Neural crest cell (in vitro differentiated cells): ENCODE measurements around the gene PIK3R1. TPM values are rescaled to one million over a fixed set of nuclear protein-coding genes. Genes with fewer than 3 reads are reported as not detected.

Source experiments
- DNase-seq: peaks from one replicate; pipeline ENCODE4 v3.0.0; 2021; ENCODE audit warnings: low read depth, mixed read lengths, low spot score
- H3K27ac Mint-ChIP-seq: one replicate; pipeline ENCODE4 v1.8.0; 2021; ENCODE audit warnings: mild to moderate bottlenecking, mixed read lengths; ENCODE audit not compliant: unreplicated experiment
- H3K27me3 Mint-ChIP-seq: 2 replicates; pipeline ENCODE4 v1.8.0; 2021; ENCODE audit warnings: low read depth, mild to moderate bottlenecking, mixed read lengths
- H3K36me3 Mint-ChIP-seq: 2 replicates; pipeline ENCODE4 v1.8.0; 2021; ENCODE audit warnings: low read depth, mild to moderate bottlenecking, mixed read lengths
- H3K4me1 Mint-ChIP-seq: 2 replicates; pipeline ENCODE4 v1.8.0; 2021; ENCODE audit warnings: mixed read lengths
- H3K4me3 Mint-ChIP-seq: one replicate; pipeline ENCODE4 v1.8.0; 2021; ENCODE audit warnings: mild to moderate bottlenecking, mixed read lengths
- H3K9me3 Mint-ChIP-seq: 2 replicates; pipeline ENCODE4 v1.8.0; 2021; ENCODE audit warnings: mixed read lengths
- CTCF ChIP-seq: fragments of 200-600 bp; sonication (generic); conservative IDR thresholded peaks from 2 replicates; pipeline ENCODE4 v1.5.0; 2021; ENCODE audit warnings: antibody characterized with exemption, mild to moderate bottlenecking
- total RNA-seq: library from RNA; stranded (reverse); gene quantifications from 2 replicates; pipeline ENCODE4 v1.2.1, GENCODE V29; 2021

The PIK3R1 gene
- total RNA-seq, 1 donor from 2014 or later, result 59.9 TPM

DNA sequence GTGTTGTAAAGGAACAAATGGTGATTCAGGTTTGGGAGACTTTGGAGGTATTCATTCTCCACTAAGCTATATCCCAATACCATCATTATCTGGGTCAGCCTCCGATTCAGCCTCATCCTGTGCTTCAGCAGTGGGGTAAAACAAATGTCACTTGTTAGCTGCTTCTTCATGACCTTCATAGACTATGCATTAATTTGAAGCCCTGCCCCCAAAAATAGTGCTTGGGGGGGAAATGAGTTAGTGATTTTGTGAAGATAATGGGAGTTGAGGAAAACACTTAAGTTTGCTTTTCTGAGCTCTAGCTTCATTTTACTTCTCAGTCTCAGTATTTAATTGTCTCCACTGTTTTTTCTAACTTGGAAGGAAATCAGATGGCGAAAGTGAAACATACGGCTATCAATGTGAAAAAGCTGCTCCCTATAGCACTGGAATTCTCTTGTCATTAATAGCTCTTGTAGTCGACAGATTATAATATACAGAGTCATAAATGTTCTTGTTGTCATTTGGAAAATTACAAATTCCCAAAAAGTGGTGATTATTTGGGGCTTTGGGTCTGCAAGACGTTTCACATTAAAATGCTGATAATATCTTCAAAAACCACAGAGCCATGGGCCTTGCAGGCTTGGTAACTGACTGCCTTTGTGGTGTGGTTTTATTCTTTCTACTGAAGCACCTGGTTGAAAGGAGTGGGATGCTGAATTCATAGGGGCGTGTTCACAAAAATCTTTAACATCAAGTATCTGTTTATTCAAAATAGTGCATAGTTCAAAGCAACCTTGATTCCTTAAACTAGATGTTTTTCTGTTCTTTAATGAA, 40.0 kb downstream of the PIK3R1 start:
- Mint-ChIP-seq H3K4me1 (peaks cover 71% of the 10 kb centered on the region), H3K36me3 (peaks cover 2% of the 10 kb centered on the region), H3K27ac (no peak overlapping the region), H3K4me3 (no peak overlapping the region), H3K27me3 (no peaks in the 10 kb centered on the region), H3K9me3 (no peaks in the 10 kb centered on the region)
- no peak for TF ChIP-seq CTCF
- no peak for DNase-seq

GRCh38 chr5:68257210-68257609, 41.7 kb downstream of the PIK3R1 start:
- Mint-ChIP-seq H3K4me1 (peaks cover 58% of the 10 kb centered on the region), H3K4me3 (no peak overlapping the region), H3K36me3 (peaks cover 2% of the 10 kb centered on the region), H3K27ac (no peak overlapping the region), H3K27me3 (no peaks in the 10 kb centered on the region), H3K9me3 (no peaks in the 10 kb centered on the region)
- no peak for TF ChIP-seq CTCF
- DNase-seq, result no peak

GRCh38 chr5:68258531-68258930, 43.0 kb downstream of the PIK3R1 start:
- TF ChIP-seq CTCF, result no peak
- Mint-ChIP-seq H3K36me3 (peaks cover 2% of the 10 kb centered on the region), H3K4me3 (no peak overlapping the region), H3K4me1 (peaks cover 49% of the 10 kb centered on the region), H3K27me3 (no peaks in the 10 kb centered on the region), H3K27ac (no peak overlapping the region), H3K9me3 (no peaks in the 10 kb centered on the region)
- DNase-seq, result no peak

GRCh38 chr5:68259700-68260099, 44.1 kb downstream of the PIK3R1 start:
- peaks cover 2% of the 10 kb centered on the region for H3K36me3 Mint-ChIP-seq
- DNase-seq, result no peak
- H3K9me3 Mint-ChIP-seq, result no peaks in the 10 kb centered on the region
- H3K27me3 Mint-ChIP-seq, result no peaks in the 10 kb centered on the region
- no peak overlapping the region for H3K27ac Mint-ChIP-seq
- H3K4me3 Mint-ChIP-seq, result no peak overlapping the region
- TF ChIP-seq CTCF, result no peak
- H3K4me1 Mint-ChIP-seq, result peaks cover 39% of the 10 kb centered on the region

DNA sequence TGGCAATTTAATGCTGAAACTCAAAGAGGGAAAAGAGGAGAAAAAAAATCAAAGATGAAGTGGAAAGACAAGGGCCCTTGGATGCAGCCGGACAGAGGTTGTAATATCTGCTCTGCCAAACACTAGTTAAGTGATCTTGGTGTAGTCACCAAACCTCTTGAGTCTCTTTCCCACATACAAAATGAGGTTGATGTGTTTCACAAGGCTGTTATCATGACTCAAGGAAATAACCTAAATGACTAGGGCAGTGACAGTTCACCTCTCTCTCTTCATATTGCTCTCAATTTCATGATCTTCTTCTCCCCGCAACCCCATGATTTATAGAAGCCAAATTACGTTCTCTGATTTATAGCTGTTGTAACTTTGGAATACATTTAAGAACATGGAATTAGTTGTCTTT, 44.9 kb downstream of the PIK3R1 start:
- Mint-ChIP-seq H3K9me3 (no peaks in the 10 kb centered on the region), H3K4me3 (no peak overlapping the region), H3K4me1 (peaks cover 39% of the 10 kb centered on the region), H3K27ac (peak overlapping the region; percentile 5), H3K27me3 (no peaks in the 10 kb centered on the region), H3K36me3 (peaks cover 2% of the 10 kb centered on the region)
- no peak for DNase-seq
- no peak for TF ChIP-seq CTCF
